Endometrial microvascular endothelial cells (primary cell): ENCODE results near the gene CLCN7. TPM values are rescaled to one million over a fixed set of nuclear protein-coding genes. Genes with fewer than 3 reads are reported as not detected.

Experiments used
- in situ Hi-C: cut with HindIII; loops from 2 replicates; pipeline ENCODE4 v1.10.0; 2017; ENCODE audit warnings: low sequenced_read_pairs, low pct_unique_long_range_greater_than_20kb; ENCODE audit errors: inconsistent ontology term
- total RNA-seq: library from RNA; depleted of rRNA; stranded (reverse); fragments of >200 nt; gene quantifications from one replicate; pipeline ENCODE4 v1.2.3, GENCODE V29; 2015; ENCODE audit errors: inconsistent ontology term

CLCN7 gene, protein sequence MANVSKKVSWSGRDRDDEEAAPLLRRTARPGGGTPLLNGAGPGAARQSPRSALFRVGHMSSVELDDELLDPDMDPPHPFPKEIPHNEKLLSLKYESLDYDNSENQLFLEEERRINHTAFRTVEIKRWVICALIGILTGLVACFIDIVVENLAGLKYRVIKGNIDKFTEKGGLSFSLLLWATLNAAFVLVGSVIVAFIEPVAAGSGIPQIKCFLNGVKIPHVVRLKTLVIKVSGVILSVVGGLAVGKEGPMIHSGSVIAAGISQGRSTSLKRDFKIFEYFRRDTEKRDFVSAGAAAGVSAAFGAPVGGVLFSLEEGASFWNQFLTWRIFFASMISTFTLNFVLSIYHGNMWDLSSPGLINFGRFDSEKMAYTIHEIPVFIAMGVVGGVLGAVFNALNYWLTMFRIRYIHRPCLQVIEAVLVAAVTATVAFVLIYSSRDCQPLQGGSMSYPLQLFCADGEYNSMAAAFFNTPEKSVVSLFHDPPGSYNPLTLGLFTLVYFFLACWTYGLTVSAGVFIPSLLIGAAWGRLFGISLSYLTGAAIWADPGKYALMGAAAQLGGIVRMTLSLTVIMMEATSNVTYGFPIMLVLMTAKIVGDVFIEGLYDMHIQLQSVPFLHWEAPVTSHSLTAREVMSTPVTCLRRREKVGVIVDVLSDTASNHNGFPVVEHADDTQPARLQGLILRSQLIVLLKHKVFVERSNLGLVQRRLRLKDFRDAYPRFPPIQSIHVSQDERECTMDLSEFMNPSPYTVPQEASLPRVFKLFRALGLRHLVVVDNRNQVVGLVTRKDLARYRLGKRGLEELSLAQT
- 43.0 TPM for total RNA-seq

DNA sequence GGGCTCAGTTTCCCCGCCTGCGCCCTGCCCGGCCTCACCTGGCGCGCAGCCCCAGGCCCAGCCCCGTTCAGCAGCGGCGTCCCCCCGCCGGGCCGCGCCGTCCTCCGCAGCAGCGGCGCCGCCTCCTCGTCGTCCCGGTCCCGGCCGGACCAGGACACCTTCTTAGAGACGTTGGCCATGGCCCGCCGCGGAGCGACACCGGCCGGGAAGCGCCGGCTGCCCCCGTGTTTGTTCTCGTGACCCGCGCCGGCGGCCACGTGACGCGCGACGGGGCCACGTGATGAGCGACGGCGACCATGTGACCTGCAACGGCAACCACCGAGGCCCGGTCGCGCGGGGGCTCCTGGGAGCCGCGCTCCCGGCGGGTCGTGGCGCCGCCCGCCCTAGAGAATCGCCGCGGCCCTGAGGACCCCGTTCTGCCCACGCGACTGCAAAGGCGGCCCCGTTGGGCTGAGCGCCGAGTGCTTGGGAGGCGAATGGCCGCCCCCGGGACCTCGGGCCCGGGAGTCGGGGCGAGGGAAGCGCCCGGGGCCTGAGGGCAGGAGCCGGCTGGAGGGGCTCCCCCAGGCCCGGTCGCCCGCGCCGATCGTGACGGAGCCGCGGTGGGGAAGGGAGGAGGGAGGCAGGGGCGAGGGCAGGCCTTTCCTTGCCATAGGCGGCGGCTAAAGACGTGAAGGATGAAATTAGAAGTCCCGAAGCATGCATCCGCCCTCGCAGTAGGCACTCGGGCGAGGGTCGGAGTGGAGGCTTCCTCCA lies at the start of gene CLCN7:
TSS of gene CLCN7 (minus strand) at position 233 of the 756 bp plus-strand sequence. CDS start at position 179, 54 bp downstream.
- in situ Hi-C loops = loop anchor here (25.0 kb wide), 1 partner anchor 88 kb away; no protein-coding TSS in a partner anchor

DNA sequence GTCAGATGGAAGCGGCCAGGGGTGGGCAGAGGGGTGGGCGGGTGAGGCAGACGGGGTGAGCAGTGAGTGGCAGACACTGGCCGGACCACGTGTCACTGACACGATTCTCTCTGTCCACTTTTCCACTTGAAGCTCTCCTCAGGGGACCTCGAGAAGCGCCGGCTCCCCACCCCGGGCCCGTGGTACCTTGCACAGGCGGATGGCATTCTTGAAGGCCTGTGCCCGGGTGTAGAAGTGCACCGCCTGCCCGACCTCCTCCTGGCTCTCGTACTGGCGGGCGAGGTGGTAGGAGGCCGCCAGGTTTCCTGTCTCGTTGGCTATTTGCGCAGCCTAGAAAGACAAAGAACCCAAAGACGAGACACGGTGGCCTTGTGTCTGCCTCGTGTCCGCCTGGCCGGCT lies 49.5 kb upstream of the CLCN7 start:
- in situ Hi-C loops = no loop called here

DNA sequence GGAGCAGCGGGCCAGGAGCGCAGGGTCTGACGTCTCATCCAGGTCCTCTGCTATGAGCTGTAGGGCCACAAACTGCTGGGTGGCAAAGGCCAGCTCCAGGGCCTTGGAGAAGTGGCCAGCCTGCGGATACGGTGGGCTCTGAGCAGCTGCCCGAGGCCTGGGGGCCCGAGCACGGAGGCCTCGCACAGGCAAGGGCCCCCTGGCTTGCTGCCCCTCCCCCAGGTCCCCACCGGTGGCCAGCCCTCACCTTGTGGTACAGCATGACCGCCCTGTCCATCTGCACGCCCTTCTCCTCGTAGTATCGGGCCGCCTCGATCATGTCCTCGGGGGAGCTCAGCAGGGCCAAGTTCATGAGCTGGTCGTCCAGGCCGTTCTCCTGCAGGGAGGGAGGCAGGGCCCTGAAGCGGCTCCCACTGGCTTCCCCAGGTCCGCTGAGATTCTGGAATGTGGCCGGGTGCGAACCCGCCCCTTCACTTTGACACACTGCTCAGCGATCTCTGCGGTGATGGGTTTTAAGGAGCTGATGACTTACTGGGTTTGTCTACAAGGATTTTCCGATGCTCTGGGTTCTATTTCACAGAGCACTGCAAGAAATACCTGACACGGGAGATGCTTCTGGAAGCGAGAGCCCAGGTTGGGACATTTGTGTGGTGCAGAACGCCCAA lies 48.9 kb upstream of the CLCN7 start:
- in situ Hi-C loops = no loop called here

DNA sequence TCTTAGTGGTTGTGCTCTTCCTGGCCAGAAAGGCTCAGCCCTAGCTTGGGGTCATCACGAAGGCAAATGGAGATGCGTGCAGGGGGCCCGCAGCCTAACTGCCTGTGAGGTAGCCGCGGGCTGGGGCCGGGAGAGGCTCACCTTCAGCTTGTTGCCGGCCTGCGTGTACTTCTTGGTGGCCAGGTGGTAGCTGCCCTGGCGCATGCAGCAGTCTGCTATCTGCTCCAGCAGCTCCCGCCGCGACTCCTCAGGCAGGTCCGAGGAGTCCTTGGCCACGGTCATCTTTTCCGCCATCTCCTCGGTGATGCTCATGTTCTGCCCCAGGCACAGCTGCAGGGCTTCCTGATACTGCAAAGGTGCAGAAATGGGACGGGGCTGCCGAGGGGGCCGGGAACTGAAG lies 45.6 kb upstream of the CLCN7 start:
- in situ Hi-C loops = no loop called here

DNA sequence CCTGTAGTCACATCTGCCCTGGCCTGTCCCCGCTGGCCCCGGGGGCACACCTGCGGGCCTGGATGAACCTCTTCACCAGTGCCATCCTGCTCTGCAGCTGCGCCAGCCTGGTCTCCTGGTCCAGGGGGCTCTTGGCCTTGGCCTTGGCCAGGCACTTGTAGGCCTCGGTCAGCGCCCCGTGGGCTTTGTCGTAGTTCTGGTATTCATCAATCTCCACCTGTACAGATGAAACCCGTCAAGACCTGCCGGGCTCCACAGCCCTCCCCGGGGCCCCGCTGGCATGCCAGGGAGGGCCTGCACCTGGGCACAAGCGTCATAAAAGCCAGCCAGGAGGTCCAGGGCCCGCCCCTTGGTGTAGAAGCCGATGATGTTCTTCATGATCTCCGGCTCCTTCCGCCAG lies 45.0 kb upstream of the CLCN7 start:
- in situ Hi-C loops = no loop called here

DNA sequence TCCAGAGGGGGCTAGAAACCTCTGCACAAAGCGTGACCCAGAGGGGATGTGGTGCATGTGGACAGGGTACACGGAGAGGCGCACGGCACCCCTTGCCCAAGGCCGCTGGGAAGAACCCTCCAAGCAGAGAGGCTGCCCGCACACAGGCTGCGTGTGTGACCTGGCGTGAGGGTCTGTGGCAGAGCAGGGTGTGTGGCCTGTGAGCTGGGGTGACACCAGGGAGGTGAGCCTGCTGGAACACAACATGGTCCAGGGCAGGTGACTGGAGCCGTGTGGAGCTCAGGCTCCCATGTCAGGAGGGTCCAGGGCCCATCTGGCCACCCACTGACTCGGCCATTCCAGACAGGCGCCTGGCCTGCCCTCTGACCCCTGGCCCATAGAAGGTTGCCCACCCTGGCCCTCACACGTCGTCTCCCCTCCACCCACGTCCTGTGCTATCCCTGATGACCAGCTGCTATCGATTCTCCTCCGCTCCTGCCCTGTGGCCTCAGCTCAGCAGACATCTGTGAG lies 43.9 kb upstream of the CLCN7 start:
- in situ Hi-C loops = no loop called here

DNA sequence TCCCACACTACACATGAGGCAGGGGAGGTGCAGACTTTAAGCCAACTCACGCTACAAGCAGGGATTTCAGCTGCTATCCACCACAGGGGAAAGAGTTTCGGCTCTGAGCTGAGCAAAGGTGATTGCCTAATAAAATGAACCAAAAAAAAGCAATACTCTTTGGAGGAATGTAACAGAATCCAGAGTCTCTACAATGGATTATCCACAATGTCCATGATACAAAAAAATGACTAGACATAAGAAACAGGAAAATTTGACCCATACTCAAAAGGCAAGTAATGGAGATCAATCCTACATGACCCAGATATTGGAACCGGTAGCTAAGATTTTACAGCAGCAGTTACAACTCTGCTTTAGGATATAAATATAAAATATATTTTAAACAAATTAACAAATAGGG lies 39.7 kb upstream of the CLCN7 start:
- in situ Hi-C loops = no loop called here

DNA sequence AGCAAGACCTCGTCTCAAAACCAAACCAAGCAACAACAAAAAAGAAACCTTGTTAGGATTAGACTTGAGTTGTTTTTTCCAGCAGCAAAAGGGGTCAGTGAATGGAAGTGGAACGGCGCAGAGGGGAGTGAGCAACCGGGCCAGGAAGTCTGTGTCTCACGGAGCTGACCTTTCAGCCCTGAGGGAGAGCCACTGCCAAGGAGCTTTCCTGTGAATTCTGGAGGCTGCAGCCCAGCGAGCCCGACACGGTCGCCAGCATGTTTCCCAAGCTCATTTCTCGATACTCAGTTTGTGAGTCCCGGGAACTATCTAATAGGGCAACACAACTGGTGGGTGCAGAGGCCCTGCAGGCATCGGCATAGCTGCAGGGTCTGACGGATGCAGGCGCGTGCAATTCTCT lies 37.9 kb upstream of the CLCN7 start:
- in situ Hi-C loops = no loop called here

DNA sequence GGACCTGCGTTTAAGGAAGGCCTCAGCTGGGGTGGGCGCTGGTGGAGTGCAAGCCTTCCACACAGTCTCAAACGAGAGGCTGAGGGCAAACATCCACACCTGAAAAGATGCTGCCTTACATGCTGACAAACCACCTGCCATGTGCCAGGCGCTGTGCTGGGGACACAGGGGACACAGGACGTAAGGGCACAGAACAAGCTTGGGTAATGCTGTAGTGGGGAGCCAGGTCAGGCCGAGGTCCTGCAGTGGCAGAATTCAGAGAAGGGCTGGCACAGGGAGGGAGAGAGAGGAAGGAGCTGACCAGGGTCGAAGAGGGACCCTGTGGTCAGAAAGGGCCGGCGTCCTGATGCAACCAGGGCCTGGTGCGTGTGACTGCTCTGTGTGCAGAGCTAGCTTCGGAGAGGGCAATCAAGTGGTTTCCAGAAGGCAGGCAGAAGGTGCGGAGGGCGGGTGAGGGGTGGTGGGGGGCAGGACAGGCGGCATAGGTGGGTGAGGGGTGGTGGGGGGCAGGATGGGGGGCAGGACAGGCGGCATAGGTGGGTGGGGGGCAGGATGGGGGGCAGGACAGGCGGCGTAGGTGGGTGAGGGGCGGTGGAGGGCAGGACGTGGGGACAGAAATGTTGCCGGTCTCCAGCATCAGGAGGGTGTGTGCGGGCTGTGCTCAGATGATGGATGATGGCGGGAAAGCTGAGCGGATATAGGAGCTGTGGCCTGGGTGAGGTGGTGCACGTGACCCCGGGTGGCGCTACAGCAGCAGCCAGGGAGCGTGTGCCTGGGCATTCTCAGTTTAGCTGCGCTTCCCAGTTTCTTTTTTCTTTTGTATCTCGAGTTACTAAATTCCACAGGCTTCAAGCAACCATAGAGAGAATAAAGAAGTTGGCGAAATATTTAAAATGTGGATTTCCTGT lies 37.1 kb upstream of the CLCN7 start:
- in situ Hi-C loops = no loop called here

DNA sequence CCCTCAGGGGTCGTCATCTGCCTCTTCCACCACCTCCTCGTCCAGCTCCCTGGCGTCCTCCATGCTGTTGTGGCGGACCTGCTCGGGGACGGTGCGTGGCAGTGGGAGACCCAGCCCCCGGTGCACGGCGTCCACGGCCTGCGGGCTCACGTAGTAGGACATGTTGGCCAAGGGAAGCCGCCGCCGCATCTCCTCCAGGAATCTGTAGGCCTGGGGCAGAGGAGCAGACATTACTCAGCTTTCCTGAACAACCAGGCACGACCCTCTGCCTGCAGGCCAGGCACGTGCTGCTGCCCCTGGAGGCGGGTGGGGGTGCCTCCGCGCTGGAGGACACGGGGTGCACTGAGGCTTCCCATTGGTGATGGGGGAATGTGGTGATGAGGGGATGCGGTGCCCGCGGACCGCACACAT lies 36.1 kb upstream of the CLCN7 start:
- in situ Hi-C loops = no loop called here

DNA sequence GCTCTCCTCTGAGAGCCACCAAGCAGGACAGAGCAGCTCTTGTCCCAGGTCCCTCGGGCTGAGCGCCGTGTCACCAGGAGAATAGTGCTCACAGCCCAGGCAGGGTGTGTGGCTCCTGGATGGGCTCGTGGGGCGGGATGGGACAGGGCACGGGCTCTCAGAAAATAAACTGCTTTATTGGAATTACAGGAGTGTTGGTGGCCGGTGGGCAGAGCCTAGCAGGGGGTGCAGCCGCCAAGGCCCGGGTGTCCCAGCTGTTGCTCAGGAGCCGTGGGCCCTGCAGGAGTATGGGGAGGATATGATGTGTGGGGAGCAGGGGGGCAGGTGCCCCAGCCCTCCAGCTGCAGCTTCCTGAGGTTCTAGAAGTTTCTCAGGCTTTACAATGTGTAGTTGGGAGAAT lies 35.4 kb upstream of the CLCN7 start:
- in situ Hi-C loops = no loop called here

DNA sequence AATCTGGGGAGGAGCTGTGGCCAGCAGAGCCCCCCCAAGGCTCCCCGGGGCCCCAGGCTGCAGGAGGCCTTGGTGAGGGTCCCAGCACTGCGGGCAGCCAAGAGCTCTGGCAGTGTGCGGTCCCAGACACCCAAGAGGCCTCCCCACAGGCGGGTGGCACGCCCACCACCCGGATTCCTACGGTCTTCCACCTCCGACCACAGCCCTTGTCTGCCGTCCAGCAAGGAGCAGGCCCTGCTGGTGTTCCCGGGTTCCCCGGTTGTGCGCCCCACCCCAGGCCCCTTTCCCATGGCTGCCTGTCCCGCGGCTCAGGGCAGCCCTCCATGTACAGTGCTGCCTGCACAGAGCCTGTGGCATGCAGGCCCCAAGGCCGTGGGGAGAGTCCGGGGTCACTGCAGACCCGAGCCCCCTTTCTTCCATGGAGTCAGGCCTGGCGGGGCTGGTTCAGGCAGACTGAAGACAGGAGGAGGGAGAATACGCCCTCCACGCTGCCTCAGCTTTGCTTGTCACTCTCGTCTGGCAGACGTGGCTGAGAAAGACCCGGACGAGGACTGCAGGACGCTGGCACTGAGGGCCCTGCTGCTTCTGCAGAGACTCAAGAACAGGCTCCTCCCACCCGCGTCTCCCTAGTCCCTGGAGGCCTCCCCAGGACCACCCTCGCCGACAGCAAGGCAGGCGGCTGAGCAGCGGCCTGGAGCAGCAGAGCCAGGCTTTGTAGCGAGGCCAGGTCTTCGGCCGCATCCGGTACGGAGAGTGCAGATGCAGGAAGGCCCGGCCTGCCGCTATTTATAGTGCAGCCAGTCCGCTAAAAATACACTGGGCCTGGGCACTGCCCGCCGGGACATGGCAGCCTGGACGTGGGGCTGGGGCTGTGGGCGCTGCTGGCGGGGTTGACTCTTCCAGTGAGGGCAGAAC lies 34.7 kb upstream of the CLCN7 start:
- in situ Hi-C loops = no loop called here

DNA sequence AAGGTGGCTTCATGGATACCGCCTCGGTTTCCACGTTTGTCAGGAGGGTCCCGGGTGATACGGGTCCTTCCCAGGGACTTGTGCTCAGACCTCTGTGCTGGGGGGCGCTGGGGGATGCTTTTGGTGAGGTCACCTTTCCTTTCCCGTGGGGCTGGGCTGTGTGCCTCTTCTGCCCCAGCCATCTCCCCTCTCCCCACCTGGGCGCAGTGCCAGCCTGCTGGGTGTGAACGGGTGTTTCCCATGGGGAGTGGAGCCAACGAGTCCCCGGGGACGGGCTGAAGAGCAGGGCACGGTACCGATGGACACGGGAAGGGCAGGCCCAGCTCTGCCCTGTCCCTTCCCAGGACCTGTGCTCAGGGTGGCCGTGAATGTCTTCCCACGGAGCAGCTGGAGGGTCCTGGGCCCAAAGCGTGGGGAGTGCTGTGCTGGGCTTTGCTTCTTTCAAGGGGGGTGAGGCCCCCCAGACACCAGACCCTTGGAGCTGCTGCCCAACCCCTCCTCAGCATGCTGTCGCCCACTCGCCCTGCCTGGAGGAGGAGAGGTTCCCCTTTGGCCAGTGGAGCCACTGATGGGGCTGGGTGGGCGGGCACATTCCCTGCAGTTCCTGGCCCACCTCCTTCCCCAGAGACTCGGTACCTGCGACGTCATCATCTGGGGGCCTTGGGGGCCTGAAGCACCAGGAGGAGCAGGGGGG lies 33.8 kb upstream of the CLCN7 start:
- in situ Hi-C loops = no loop called here

DNA sequence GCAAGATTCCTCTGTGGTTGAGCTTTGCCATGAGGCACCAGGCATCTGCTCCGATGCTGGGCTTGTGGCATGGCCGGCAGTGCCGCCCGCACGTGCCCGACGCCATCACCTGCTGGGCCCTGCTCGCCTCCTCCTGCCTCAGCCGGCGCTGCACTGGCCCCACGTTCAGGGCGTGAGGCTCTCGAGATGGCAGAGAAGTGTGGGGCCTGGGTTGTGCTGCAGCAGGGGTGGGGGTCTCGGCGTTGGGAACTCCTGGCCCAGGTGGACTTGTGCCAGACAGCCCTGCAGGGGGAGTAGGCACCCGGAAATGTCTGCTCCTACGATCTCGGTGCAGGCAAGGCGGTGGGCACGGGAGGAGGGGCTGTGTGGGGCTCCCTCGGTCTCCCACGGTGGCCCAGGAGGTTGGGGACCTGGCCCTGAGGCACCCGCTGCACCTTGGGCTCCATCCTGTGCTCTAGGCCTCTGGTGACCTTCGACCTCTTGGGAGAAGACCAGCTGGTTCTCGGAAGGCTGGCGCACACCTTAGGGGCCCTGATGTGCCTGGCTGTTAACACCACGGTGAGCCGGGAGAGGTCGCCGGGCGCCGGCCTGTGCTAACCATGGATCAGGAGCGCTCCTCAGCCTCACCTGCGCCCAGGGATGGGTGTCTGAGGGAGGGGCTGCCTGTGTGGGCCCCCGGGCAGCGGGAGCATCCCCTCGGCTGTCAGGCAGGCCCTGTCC lies 31.8 kb upstream of the CLCN7 start:
- in situ Hi-C loops = no loop called here

DNA sequence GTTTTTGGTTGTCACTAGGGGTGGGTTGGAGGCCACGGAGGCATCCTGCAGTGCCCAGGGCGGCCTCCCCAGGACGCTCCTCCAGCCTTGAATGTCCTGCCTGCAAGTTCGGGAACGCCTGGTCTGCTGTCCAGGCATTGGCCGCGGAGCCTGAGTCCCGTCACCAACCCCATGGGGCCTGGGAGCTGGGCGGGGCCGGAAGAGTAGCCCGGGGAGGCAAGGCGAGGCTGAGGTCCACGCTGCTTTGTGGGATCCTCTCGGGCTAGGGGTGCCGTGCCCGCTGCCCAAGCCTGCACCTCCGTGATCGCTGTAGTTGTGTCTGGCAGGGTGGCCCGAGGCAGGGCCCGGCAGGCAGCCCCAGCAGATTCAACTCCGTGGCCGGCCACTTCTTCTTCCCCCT lies 31.1 kb upstream of the CLCN7 start:
- in situ Hi-C loops = no loop called here
